GM19397 (cell line): ENCODE measurements around the gene SRPRA.
A peak's percentile ranks its signal among the peaks of the same experiment; 100 is the strongest.
"Not testable (repeated sequence)": the region's sequence is repeated elsewhere in the genome, so short reads cannot be mapped to it uniquely, and the experiment has no call there.

Source experiments
- ATAC-seq: cut with Tn5 transposase; IDR thresholded peaks from one replicate; pipeline ENCODE4 v1.9.1; 2021; ENCODE audit warnings: mild to moderate bottlenecking, moderate library complexity; ENCODE audit not compliant: unreplicated experiment

Gene SRPRA

DNA sequence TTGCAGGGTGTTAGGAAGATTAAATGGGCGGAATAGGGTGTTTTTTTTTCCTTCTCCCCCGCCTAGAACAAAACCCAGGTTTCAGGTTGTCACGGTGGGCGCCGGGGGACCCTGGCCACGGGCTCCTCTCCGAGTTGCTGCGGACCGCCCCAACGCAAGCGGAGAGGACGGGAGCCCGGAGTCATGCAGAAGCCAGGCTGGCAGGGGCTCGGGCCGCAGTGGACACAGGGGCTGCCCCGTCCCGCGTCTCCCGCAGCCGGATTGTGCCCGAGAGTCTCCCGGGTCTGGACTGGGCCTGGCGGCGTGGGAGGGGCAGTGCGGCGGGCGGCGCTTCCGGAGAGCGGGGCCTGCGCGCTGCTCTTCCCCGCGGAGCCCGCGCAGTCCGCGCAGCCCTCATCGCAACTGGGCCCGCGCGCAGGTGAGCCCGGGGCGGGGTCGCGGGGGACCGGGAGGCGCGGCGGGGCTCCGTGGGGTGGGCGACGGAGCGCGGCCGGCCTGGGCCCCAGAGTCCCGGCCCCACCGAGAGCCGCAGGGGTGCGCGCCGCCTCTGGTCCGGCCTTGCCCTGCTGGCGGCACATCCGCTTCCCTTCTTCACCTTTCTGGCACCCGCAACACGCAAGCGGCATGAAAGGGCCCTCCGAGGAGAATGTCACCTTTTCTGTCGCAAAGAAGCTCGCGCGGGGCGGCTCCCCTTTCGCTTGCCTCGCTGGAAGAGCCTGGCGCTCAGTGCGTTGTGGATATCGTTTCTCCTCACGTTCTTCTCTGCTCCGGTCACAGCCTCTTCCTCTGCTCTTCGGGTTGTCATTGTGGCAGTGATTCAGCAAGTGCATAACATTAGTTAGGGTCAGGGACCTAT lies 14.3 kb upstream of the SRPRA start, which contains the start of gene TIRAP:
Gene TIRAP (plus strand): TSS at position 358 of the 856 bp plus-strand sequence. CDS start 7,802 bp downstream, outside the sequence.
- ATAC-seq, result peak; percentile 71

DNA sequence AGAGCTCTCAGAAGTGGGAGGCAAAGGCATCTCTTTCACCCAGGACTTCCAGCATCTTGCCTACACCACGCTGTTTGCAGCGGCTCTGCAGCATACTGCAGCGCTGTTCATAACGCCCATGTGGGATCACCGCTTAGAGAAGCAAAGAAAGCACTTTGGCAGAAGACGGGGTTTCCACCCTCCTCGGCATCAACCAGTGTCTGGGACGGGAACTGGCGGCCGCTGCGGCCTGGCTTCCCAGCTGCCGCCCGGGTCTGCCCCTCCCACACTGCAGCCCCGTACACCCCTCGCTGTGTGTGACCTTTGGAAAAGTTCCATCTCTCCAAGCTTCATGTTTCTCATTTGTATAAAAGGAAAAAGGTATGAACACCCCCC lies 13.7 kb upstream of the SRPRA start:
- ATAC-seq, result no peak

DNA sequence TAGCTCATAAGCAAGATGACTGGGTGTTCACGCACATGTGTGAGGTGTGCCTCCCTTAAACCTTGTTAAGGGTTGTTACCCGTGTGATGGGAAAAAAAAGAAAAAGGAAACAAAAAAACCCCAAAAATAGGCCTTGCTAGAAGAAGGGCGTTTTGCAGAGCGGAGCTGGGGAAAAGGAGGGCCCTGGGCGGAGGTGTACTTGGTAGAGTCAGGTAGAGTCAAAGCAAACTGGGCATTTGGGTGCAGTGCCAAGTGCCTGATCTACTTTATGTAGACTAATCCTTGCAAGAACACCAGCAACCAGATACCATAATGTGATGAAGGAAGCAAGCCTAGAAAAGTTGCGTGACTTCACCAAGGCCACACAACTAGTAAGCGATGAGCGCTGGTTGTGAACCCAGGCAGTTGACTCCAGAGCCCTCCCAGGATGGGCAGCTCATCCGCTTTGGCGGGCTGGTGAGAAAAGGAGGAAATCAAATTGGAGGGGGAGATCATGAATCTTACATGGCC lies 13.0 kb upstream of the SRPRA start:
- ATAC-seq, result no peak

DNA sequence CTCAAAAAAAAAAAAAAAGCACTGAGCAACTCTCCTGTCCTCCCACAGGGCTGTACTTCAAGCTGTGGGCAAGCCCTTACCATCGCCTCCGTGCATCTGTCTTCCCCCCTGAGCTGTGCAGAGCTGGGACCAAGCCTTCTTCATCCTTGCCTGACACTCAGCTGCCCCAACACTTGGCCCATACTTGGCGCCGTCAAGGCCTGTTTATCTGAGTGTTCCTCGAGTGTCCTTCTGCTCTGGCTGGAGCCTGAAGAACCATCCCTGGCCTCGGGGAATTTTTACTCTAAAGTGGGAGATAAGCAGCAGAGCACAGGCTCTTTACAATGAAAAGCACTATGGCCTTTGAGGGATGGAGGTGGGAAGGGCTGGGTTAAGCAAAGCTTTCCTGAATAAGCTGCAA lies 12.6 kb upstream of the SRPRA start:
- ATAC-seq, result no peak

DNA sequence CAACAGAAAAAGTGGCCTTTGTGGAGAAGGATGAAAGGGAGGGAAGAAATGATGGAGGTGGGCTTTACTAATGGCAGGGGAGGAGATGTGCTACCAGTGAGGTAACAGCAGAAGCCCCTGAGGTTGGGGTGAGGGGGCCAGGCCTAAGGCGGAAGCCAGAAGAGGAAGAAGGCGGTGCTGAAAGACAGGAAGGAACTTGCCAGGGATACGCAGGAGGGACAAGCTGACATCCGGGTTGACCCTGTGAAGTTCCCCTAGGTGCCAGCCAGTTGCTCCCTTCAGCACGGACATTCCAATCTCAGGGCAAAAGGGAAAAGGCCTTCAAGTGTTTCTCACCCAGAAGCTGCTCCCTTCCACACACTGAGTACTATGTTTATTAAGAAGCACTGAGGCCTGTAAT lies 11.9 kb upstream of the SRPRA start:
- no peak for ATAC-seq

DNA sequence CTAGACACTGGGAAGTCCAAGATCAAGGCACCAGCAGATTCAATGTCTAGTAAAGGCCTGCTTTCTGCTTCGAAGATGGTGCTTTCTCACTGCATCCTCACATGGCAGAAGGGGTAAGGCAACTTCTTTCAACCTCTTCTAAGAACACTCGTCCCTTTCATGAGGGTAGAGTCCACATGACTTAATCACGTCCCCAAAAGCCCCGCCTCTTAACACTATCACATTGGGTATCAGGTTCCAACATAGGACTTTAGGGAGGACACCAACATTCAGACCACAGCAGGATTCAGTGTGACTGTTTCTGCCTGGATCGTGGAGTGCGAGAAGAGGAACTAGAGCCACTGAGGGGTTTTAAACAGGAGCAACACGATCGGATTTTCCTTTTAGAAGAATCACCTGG lies 10.5 kb upstream of the SRPRA start:
- ATAC-seq, result no peak

DNA sequence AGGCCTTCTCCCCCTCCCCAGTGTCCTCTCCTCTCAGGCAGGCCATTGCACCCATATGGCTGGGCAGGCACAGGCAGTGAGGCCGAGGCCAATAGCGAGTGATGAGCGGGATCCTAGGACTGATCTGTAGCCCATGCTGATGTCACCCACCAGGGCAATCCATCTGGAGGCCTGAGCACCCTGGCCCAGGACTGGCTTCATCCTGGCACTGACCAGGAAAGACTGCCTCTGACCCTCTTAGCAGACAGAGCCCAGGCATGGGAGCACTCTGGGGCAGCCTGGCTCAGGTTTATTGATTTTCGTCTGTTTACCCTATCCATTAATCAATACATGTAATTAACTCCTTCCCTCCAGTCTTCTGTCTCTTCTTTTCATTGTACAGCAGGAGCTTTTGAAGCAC lies 9.1 kb upstream of the SRPRA start:
- ATAC-seq, result no peak

DNA sequence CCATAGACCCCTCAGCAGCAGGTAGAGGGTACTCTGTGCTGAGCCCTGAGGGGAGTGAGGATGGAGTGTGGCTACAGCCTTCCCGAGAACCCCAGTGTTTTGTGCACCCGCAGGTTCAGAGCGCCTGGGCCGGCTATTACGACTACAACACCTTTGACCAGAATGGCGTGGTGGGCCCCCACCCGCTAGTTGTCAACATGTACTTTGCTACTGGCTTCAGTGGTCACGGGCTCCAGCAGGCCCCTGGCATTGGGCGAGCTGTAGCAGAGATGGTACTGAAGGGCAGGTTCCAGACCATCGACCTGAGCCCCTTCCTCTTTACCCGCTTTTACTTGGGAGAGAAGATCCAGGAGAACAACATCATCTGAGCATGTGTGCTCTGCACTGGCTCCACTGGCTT lies 8.6 kb upstream of the SRPRA start:
- ATAC-seq, result no peak

DNA sequence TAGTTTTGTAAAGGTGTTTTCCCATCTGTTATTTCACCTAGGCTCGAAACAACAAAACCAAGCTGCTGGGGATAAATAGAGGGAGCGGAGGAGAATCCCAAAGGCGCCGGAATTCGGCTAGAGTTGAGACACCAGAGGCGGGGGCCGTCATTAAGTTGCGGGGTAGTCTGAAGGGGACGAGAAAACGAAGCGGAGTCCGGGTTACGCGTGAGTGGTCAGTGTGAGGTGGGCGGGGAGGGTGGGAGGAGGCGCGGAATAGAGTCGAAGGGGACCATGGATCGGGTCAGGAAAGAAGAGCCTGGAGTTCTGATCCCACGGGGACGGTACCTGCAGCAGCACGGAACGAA lies 361 bp downstream of the SRPRA start:
- ATAC-seq, result no peak

DNA sequence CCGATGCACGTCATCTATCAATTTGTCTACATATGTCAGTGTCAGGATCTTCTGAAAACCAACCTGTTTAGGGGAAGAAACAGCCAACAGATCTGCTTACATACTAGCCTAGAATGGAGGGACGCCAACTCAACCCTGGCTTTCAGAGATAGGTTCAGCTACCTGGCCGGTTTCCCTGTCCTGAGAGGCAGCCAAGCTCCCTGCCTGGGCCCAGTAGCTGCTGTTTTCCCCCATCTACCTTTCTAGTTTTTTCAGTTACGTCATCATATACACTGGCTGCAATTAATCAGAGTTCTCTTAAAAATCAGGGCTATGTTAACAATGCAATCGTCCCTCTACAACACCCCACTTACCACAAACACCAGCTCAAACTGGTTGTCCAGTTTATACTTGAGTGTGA lies 1.0 kb downstream of the SRPRA start:
- ATAC-seq, result no peak

DNA sequence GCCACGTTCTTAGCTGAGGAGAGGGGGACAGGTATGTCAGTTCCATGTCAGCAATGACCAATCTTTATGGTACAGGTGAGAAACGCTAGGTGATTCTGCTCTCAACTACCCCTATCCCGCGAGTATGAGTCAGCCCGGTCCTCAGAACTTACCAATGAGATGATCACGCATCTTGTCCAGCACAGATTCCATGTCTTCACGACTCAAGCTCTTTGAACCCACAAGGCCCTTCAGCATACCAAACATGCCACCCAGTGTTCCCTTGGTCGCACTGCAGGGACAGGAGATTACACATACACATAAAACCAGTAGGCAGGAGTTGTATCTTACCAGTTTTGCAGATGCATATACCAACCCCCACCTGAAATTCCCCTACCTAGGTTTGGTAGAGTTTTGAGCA lies 2.9 kb downstream of the SRPRA start:
- ATAC-seq, result no peak

DNA sequence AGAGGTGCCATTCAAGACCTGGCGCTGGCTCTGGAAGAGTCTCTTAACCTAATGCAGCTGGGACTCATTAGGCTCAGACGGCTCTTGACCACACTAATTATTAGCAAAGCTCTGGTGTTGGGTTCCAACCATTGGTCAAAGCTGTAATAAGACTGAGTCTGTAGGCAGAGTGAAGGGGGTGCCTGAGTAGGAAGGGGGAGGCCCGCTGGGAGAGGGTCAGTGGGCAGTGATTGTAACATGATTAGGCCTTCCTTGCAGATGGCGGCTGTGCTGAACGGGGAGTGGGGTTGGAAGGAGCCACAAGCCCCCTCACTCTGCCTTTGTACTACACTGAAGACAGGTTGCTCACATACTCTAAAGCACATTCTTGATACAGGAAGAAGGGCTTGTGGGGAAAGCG lies 5.2 kb downstream of the SRPRA start:
- ATAC-seq, result no peak

DNA sequence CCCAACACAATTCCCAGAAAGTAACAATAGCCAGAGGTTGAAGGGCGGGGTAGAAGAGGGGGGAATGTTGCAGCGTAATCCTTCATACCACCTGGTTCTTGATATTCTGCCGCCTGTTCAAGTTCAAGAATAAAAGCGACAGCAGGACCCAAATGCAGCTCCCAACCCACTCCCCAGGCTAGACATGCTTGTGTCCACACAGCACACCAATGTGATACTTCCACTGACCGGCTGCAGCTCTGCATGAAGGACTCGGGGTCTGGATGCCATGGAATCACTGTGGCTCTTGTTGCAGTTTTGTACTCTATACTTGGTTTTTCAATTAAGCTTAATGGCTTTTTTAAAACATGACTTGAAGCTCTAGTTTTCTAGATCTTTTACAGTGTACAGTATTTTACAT lies 6.5 kb downstream of the SRPRA start:
- no peak for ATAC-seq

DNA sequence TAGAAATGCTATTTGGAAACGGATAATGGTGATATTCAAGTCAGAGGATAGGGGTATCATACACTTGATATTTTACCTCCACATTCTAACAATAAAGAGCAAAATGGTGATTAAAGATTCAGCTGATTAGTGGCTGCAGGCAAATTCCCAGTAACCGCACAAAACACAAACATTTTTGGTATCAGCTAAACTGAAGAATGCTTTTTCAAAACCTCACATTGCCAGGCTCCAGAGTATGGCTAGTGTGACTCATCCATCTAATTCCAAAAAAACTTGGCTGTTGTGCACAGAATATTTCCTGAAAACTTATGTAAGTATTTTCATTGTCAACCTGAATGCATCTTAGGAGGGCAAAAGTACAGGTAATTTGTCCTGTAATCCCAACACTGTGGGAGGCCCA lies 10.9 kb downstream of the SRPRA start:
- ATAC-seq, result no peak

DNA sequence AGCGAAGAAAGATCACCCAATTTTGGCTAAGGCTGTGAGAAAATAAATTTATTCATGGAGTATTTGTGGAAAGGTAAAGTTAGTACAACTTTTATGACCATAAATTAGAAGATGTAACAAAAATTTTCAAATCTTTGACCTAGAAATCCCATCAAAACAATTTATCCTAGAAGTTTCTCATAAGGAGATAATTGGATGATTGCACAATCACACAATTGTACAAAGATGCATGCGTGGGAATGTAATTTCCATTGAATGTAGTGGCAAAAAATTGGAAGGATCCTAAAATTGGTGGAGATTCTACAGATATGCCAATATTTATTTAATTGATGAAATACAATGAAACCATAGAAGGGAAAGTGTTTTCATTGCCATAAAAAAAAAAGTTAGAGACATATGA lies 11.6 kb downstream of the SRPRA start:
- ATAC-seq, result no peak

DNA sequence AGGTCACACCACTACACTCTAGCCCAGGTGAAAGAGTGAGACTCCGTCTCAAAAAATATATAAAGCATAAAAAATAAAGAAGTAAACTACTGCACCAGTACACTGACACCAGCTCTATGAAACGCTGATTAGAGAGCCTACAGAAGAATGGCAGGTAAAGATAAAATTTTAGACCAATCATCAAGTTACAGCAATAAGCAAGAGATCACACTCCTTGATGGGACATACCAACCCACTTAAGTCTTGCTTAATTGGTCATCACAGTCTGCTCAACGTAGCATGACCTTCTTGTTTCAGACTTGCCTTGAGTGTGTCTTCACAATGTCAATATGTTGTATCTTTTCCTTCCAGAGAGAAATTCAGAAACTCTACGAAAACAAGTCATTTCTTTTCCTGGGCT lies 12.5 kb downstream of the SRPRA start:
- ATAC-seq, result no peak

DNA sequence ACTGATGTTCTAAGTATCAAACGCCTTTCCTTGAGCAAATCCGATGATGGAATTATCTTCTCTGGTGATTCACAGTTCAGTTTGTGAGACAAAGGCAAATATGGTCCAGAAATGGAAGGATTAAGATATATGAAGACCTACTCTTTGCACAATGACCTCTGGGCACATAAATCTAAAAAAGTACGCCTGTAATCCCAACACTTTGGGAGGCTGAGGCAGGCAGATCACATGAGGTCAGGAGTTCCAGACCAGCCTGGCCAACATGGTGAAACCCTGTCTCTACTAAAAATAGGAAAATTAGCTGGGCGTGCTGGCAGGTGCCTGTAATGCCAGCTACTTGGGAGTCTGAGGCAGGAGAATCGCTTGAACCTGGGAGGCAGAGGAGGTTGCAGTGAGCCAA lies 13.2 kb downstream of the SRPRA start:
- ATAC-seq, result not testable (repeated sequence)

DNA sequence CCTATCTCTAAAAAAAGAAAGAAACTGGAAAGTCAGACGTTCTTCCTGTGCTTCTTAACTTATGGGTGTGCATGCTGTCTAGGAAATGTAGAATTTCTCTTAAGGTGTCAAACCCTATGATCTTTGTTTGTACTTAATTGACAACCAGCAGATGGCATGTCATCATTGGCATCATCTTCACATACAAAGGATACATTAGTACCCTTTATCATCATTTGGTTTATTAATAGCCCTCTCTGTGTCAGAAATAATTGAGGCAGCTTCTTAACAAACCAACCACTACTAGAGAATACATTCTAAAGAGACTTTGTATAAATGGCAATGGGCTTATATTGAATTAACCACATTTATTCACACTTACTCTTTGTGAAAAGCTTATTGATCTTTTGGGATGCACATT lies 13.9 kb downstream of the SRPRA start:
- ATAC-seq, result no peak

DNA sequence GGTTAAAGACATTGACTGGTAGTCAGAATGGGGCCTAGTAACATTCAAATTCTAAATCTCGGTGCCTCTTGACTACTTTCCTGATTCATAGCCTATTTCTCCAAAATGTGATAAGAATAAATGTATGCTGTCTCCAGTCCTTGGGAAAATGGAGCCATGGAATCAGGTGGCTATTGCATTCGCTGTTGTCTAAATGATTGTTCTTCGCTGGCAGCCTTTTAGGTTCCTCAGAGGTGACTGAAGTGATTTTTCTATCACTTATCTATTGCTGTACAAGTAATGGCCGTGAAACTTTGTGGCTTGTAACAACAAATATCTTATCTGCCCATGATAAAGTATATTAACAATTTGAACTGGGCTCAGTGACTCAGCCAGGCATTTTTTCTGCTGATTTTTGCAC lies 15.4 kb downstream of the SRPRA start:
- ATAC-seq, result no peak

DNA sequence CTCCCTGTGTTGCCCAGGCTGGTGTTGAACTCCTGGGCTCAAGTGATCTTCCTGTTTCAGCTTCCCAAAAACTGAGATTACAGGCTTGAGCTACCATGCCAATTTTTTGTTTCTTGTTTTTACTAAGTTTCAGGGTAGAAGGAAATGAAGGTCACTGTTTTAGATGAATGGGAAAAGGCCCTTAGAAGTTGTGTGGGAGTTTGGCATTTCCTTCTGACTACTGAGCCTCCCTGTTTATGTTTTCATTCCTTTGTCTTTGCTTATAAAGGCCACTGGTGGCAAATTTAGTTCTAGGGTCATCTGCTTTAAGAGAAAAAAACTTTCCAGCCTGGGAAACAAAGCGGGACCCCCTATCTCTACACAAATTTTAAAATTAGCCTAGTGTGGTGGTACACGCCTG lies 22.1 kb downstream of the SRPRA start:
- no peak for ATAC-seq

DNA sequence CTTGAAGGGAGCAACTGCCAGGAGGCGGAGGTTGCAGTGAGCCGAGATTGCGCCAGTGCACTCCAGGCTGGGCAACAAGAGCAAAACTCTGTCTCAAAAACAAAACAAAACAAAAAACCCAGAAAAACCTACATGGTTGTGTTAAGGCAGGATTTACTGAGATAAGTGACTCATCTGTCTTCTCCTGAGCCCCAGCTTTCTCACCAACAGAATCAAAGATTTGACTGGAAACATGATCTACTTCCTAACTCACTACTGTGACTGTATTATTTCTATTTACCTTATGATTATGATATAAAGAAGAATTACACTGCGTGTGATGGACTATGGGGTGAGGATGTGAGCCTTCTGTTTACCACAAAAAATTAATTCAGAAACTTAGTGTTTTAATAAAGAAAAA lies 35.3 kb downstream of the SRPRA start:
- no peak for ATAC-seq

DNA sequence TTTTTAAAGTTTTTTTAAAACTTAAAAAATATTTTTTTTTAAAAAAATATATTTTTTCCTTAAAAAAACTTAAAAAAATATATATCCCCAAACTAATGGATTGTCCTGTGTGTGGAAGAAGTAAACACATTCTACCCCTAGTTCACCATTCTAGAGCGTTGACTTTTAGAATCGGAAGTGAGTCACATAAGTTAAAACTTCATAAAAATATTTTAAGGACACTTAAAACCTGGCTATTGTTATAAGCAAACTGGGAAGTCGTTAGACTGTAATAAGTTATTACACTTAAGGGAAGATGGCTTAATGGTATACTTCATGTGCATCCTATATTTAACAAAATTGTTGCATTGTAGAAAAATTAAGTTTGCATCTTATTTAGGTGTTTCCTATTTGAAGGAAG lies 36.0 kb downstream of the SRPRA start:
- ATAC-seq, result no peak
